Thyroid gland (tissue), 4 donors: ENCODE data around the gene ATF5. TPM values are rescaled to one million over a fixed set of nuclear protein-coding genes. Genes with fewer than 3 reads are reported as not detected.
"Not testable (repeated sequence)": the region's sequence is repeated elsewhere in the genome, so short reads cannot be mapped to it uniquely, and the experiment has no call there.

ENCODE experiments used
- DNase-seq, 2 donors: peaks; one replicate each; pipeline ENCODE4 v3.0.0-alpha.2; 2019
- H3K27ac ChIP-seq, 3 donors: fragments of 200-600 bp; sonication (generic); 1 replicate in 2 of 3; 2 replicates in 1 of 3; pipeline ENCODE4 v1.5.1; 2016 to 2019; ENCODE audit warnings: mild to moderate bottlenecking in 1 of 3, moderate library complexity in 1 of 3
- H3K27me3 ChIP-seq: fragments of 200-600 bp; sonication (generic); one replicate; pipeline ENCODE4 v1.5.1; 2019
- H3K36me3 ChIP-seq, 2 donors: fragments of 200-600 bp; sonication (generic); one replicate each; pipeline ENCODE4 v1.5.1; 2016 to 2019
- H3K4me1 ChIP-seq, 2 donors: fragments of 200-600 bp; sonication (generic); one replicate each; pipeline ENCODE4 v1.5.1; 2017 to 2019
- H3K4me3 ChIP-seq, 3 donors: fragments of 200-600 bp; sonication (generic); replicated peaks in 1 of 3; 1 replicate in 2 of 3; 2 replicates in 1 of 3; pipeline ENCODE4 v1.5.1; 2016; ENCODE audit warnings: mild to moderate bottlenecking in 1 of 3
- H3K9me3 ChIP-seq: fragments of 200-600 bp; sonication (generic); one replicate; pipeline ENCODE4 v1.5.1; 2017
- CTCF ChIP-seq, 6 experiments: fragments of 200-600 bp in 3 of 6; fragments of 450-650 bp in 3 of 6; sonication (generic) in 3 of 6; IDR thresholded peaks; one replicate each; pipeline ENCODE4 v1.5.1; 2016 to 2019; ENCODE audit warnings: antibody characterized with exemption in 6 of 6, mild to moderate bottlenecking in 2 of 6, inconsistent platforms in 1 of 6, moderate library complexity in 1 of 6
- POLR2A ChIP-seq, 2 donors: fragments of 450-650 bp; IDR thresholded peaks; one replicate each; pipeline ENCODE4 v1.6.1; 2017; ENCODE audit warnings: antibody characterized with exemption in 2 of 2, mild to moderate bottlenecking in 2 of 2, moderate library complexity in 1 of 2
- WGBS, 2 donors: methylation state at CpG; one replicate each; pipeline ENCODE4 v1.1.5; 2017; 5-methylcytosine and 5-hydroxymethylcytosine counted together
- intact Hi-C: fragments of 100-400 bp; cut with DNase I; formaldehyde crosslinking; loops from one replicate; pipeline ENCODE4 v1.15.1; 2023
- total RNA-seq, 4 donors: library from RNA; depleted of rRNA; stranded (reverse); fragments of >200 nt; gene quantifications; one replicate each; pipeline ENCODE4 v1.2.3, GENCODE V29; 2016

ATF5 gene
- total RNA-seq, 4 donors from 2014 or later = 6.3 to 17.9 (median 8.0) TPM

- WGBS, 2 donors = 24 to 42% methylated on average over 10 of the region's 10 CpGs
- Histone ChIP-seq H3K9me3 (no peaks in the 10 kb centered on the region), H3K4me1 (peaks cover 44 to 56% of the 10 kb centered on the region in 2 donors), H3K27me3 (no peaks in the 10 kb centered on the region), H3K27ac (peak overlapping the region in 2 of 3 donors; percentile 38 to 79), H3K36me3 (no peaks in the 10 kb centered on the region), H3K4me3 (no peak overlapping the region)
- no peak for TF ChIP-seq POLR2A (IDR thresholded peaks at IDR 0.05)
- no peak for TF ChIP-seq CTCF (IDR thresholded peaks at IDR 0.05)
- intact Hi-C loops = no loop called here
- peak; percentile 41 to 42 for DNase-seq
These were observed 28.4 kb downstream of the ATF5 start for GRCh38 chr19:49957262-49957915.

GRCh38 chr19:49958144-49958543 lies 29.1 kb downstream of the ATF5 start:
- intact Hi-C loops, DNase-seq, H3K4me3 ChIP-seq, H3K27me3 ChIP-seq, H3K9me3 ChIP-seq, H3K36me3 ChIP-seq: not testable (repeated sequence)
- 45 to 50% methylated on average over 4 to 5 of the region's 9 CpGs for WGBS, 2 donors
- Histone ChIP-seq H3K4me1 (peaks cover 37 to 49% of the 10 kb centered on the region in 2 donors), H3K27ac (peak overlapping the region in 1 of 3 donors; percentile 38)

- DNase-seq, H3K9me3 ChIP-seq, H3K27me3 ChIP-seq, H3K27ac ChIP-seq, H3K4me3 ChIP-seq, H3K36me3 ChIP-seq, intact Hi-C loops: not testable (repeated sequence)
- 60 to 72% methylated on average over 3 to 8 of the region's 13 CpGs for WGBS, 2 donors
- H3K4me1 ChIP-seq = peaks cover 34 to 44% of the 10 kb centered on the region in 2 donors
These were observed 29.6 kb downstream of the ATF5 start for GRCh38 chr19:49958596-49958995.

GRCh38 chr19:49959892-49960291 lies 30.9 kb downstream of the ATF5 start:
- intact Hi-C loops, H3K4me3 ChIP-seq, H3K27me3 ChIP-seq, H3K9me3 ChIP-seq, H3K36me3 ChIP-seq, H3K27ac ChIP-seq, DNase-seq: not testable (repeated sequence)
- peaks cover 22 to 31% of the 10 kb centered on the region in 2 donors for H3K4me1 ChIP-seq
- WGBS, 2 donors = no CpG with 5 or more reads among the region's 12 CpGs

- H3K27me3 ChIP-seq, DNase-seq, H3K36me3 ChIP-seq, H3K27ac ChIP-seq, H3K4me3 ChIP-seq, H3K9me3 ChIP-seq, intact Hi-C loops: not testable (repeated sequence)
- WGBS, 2 donors = 61 to 88% methylated on average over 2 to 6 of the region's 10 CpGs
- H3K4me1 ChIP-seq = peaks cover 12 to 20% of the 10 kb centered on the region in 2 donors
These were observed 32.0 kb downstream of the ATF5 start, which contains the start of gene SIGLEC11 for GRCh38 chr19:49960980-49961379. Gene SIGLEC11, minus strand, starts transcription at chr19:49961172. Its CDS starts 91 bp downstream, at chr19:49961081.

GRCh38 chr19:49968279-49968922 lies 39.4 kb downstream of the ATF5 start:
- WGBS, 2 donors = 71 to 83% methylated on average over 5 of the region's 5 CpGs
- H3K27ac ChIP-seq = no peak overlapping the region
- H3K9me3 ChIP-seq = no peaks in the 10 kb centered on the region
- no peaks in the 10 kb centered on the region for H3K27me3 ChIP-seq
- TF ChIP-seq POLR2A (IDR thresholded peaks at IDR 0.05) (no peak), CTCF (IDR thresholded peaks at IDR 0.05) (no peak)
- intact Hi-C loops = no loop called here
- no peak overlapping the region for H3K4me3 ChIP-seq
- no peak for DNase-seq
- H3K4me1 ChIP-seq = peaks cover 0 to 8% of the 10 kb centered on the region in 2 donors
- no peaks in the 10 kb centered on the region for H3K36me3 ChIP-seq

GRCh38 chr19:49969355-49969754 lies 40.4 kb downstream of the ATF5 start:
- intact Hi-C loops = not testable (repeated sequence)

More at GRCh38 chr19:49969355-49969754, 40.4 kb downstream of the ATF5 start:
- H3K36me3 ChIP-seq, DNase-seq, H3K4me1 ChIP-seq, H3K27ac ChIP-seq, H3K27me3 ChIP-seq, H3K9me3 ChIP-seq, H3K4me3 ChIP-seq: not testable (repeated sequence)
- WGBS, 2 donors = 30% methylated on average over 1 of the region's 9 CpGs; no CpG with 5 or more reads in 1 of the 2 donors
